CD14-positive monocyte (primary cell): Measurements from ENCODE around the gene SLC26A2. TPM values are rescaled to one million over a fixed set of nuclear protein-coding genes. Genes with fewer than 3 reads are reported as not detected.
A peak's percentile ranks its signal among the peaks of the same experiment; 100 is the strongest.

Experiments used
- DNase-seq, 3 donors: peaks; one replicate each; pipeline ENCODE4 v3.0.0-alpha.2; 2011 to 2022
- H2AFZ ChIP-seq: 2 replicates; pipeline ENCODE4 v1.6.0; 2012; ENCODE audit warnings: mild to moderate bottlenecking, low read depth, low read length, inconsistent platforms; ENCODE audit not compliant: insufficient read depth, poor library complexity, severe bottlenecking
- H3K27ac ChIP-seq, 2 donors: 1 replicate in 1 of 2; 2 replicates in 1 of 2; pipeline ENCODE4 v1.5.1; 2012 to 2013; ENCODE audit warnings: low read length in 2 of 2, control low read depth in 1 of 2, inconsistent platforms in 1 of 2, low read depth in 1 of 2, mild to moderate bottlenecking in 1 of 2
- H3K27me3 ChIP-seq, 2 donors: one replicate each; pipeline versions ENCODE4 v1.6.0 to v1.6.1; 2011 to 2013; ENCODE audit warnings: low read length in 2 of 2; ENCODE audit not compliant: control insufficient read depth in 2 of 2, insufficient read depth in 2 of 2
- H3K36me3 ChIP-seq, 2 donors: replicated peaks in 1 of 2; 1 replicate in 1 of 2; 2 replicates in 1 of 2; pipeline versions ENCODE4 v1.5.1 to v1.6.1; 2012 to 2013; ENCODE audit warnings: low read length in 2 of 2, control low read depth in 1 of 2, inconsistent platforms in 1 of 2, mild to moderate bottlenecking in 1 of 2; ENCODE audit not compliant: insufficient read depth in 2 of 2, control insufficient read depth in 1 of 2
- H3K4me1 ChIP-seq, 2 donors: 1 replicate in 1 of 2; 2 replicates in 1 of 2; pipeline versions ENCODE4 v1.5.1 to v1.6.1; 2012 to 2013; ENCODE audit warnings: low read length in 2 of 2, control low read depth in 1 of 2, inconsistent platforms in 1 of 2, mild to moderate bottlenecking in 1 of 2, moderate library complexity in 1 of 2; ENCODE audit not compliant: insufficient read depth in 2 of 2, control insufficient read depth in 1 of 2
- H3K4me2 ChIP-seq: replicated peaks from 2 replicates; pipeline ENCODE3; 2012; ENCODE audit warnings: low read length, moderate library complexity, mild to moderate bottlenecking; ENCODE audit not compliant: poor library complexity, severe bottlenecking; ENCODE audit errors: extremely low read depth
- H3K4me3 ChIP-seq, 3 experiments: fragments of 200-600 bp in 1 of 3; sonication (generic) in 1 of 3; replicated peaks in 1 of 3; 1 replicate in 2 of 3; 2 replicates in 1 of 3; pipeline ENCODE4 v1.5.1; 2011 to 2013; ENCODE audit warnings: low read length in 3 of 3, mild to moderate bottlenecking in 3 of 3, control low read depth in 2 of 3, low read depth in 2 of 3, inconsistent platforms in 1 of 3, moderate library complexity in 1 of 3
- H3K79me2 ChIP-seq: 2 replicates; pipeline ENCODE4 v1.6.0; 2012; ENCODE audit warnings: mild to moderate bottlenecking, control low read depth, inconsistent platforms, low read length, moderate library complexity; ENCODE audit not compliant: insufficient read depth
- H3K9ac ChIP-seq: 2 replicates; pipeline ENCODE4 v1.6.0; 2017; ENCODE audit warnings: low read length, mild to moderate bottlenecking; ENCODE audit not compliant: insufficient read depth, poor library complexity, severe bottlenecking
- H3K9me3 ChIP-seq, 2 donors: replicated peaks in 1 of 2; 1 replicate in 1 of 2; 2 replicates in 1 of 2; pipeline versions ENCODE4 v1.5.1 to v1.6.1; 2012 to 2013; ENCODE audit warnings: low read length in 2 of 2, control low read depth in 1 of 2; ENCODE audit not compliant: control insufficient read depth in 1 of 2, insufficient read depth in 1 of 2
- H4K20me1 ChIP-seq: 2 replicates; pipeline ENCODE4 v1.6.0; 2012; ENCODE audit warnings: mild to moderate bottlenecking, low read length, control low read depth, moderate library complexity; ENCODE audit not compliant: insufficient read depth
- H3K27ac Mint-ChIP-seq, 7 donors: one replicate each; pipeline ENCODE4 v1.8.0; 2020; ENCODE audit warnings: mild to moderate bottlenecking in 7 of 7, mixed read lengths in 7 of 7, moderate library complexity in 6 of 7, inconsistent platforms in 2 of 7
- H3K27me3 Mint-ChIP-seq, 3 donors: one replicate each; pipeline ENCODE4 v1.8.0; 2021 to 2022; ENCODE audit warnings: low read depth in 3 of 3, mild to moderate bottlenecking in 3 of 3, mixed read lengths in 3 of 3, moderate library complexity in 3 of 3, inconsistent platforms in 1 of 3
- H3K36me3 Mint-ChIP-seq, 2 donors: one replicate each; pipeline ENCODE4 v1.8.0; 2020; ENCODE audit warnings: mixed read lengths in 2 of 2, inconsistent platforms in 1 of 2, mild to moderate bottlenecking in 1 of 2
- H3K4me1 Mint-ChIP-seq: one replicate; pipeline ENCODE4 v1.8.0; 2020; ENCODE audit warnings: mild to moderate bottlenecking, mixed read lengths
- H3K4me3 Mint-ChIP-seq, 2 donors: one replicate each; pipeline ENCODE4 v1.8.0; 2020; ENCODE audit warnings: mild to moderate bottlenecking in 2 of 2, mixed read lengths in 2 of 2, moderate library complexity in 1 of 2
- H3K9me3 Mint-ChIP-seq, 7 donors: one replicate each; pipeline ENCODE4 v1.8.0; 2020 to 2022; ENCODE audit warnings: mixed read lengths in 7 of 7, mild to moderate bottlenecking in 6 of 7, moderate library complexity in 6 of 7, inconsistent platforms in 2 of 7
- CTCF ChIP-seq: fragments of 200-600 bp; IDR thresholded peaks from one replicate; pipeline ENCODE4 v1.8.0; 2022; ENCODE audit warnings: antibody characterized with exemption, mild to moderate bottlenecking
- WGBS: methylation state at CpG from one replicate; pipeline ENCODE4 v1.1.5; 2013; ENCODE audit warnings: missing lambda C conversion rate; ENCODE audit not compliant: insufficient coverage; 5-methylcytosine and 5-hydroxymethylcytosine counted together
- intact Hi-C, 2 donors: fragments of 100-400 bp; cut with micrococcal nuclease; formaldehyde crosslinking; loops; one replicate each; pipeline versions ENCODE4 v1.15.0 to v1.15.1; 2023
- polyA plus RNA-seq, 3 donors: library from polyadenylated mRNA; depleted of rRNA in 1 of 3; unstranded in 2 of 3; stranded (reverse) in 1 of 3; fragments of 300-500 nt in 2 of 3; fragments of >200 nt in 1 of 3; fragmentation: Illumina TruSeq in 2 of 3; gene quantifications; 1 replicate in 2 of 3; 2 replicates in 1 of 3; pipeline ENCODE4 v1.2.3, GENCODE V29; 2012 to 2021

Gene SLC26A2
- polyA plus RNA-seq, 3 donors, result 1.9 to 3.6 (median 3.1) TPM

GRCh38 chr5:150023136-150023535 is 62.6 kb downstream of the SLC26A2 start:
- no peak overlapping the region for H3K4me3 ChIP-seq
- no CpG with 5 or more reads among the region's 1 CpG for WGBS
- H3K27ac Mint-ChIP-seq, result no peak overlapping the region
- no peak for DNase-seq
- no peak overlapping the region for H3K9ac ChIP-seq
- H3K27me3 ChIP-seq, result no peaks in the 10 kb centered on the region
- H3K4me1 Mint-ChIP-seq, result peaks cover 6% of the 10 kb centered on the region
- intact Hi-C loops, result no loop called here
- peaks cover 97 to 100% of the 10 kb centered on the region in 2 donors for H3K36me3 ChIP-seq
- no peaks in the 10 kb centered on the region for H4K20me1 ChIP-seq
- no peaks in the 10 kb centered on the region for H3K79me2 ChIP-seq
- no peak for TF ChIP-seq CTCF
- H3K9me3 Mint-ChIP-seq, result no peaks in the 10 kb centered on the region
- no peaks in the 10 kb centered on the region for H3K9me3 ChIP-seq
- H3K36me3 Mint-ChIP-seq, result peaks cover 91 to 94% of the 10 kb centered on the region in 2 donors
- H3K4me2 ChIP-seq, result no peak overlapping the region
- H3K27me3 Mint-ChIP-seq, result no peaks in the 10 kb centered on the region
- no peak overlapping the region for H3K27ac ChIP-seq
- H2AFZ ChIP-seq, result no peak overlapping the region
- H3K4me3 Mint-ChIP-seq, result no peak overlapping the region
- no peaks in the 10 kb centered on the region for H3K4me1 ChIP-seq

GRCh38 chr5:150024346-150024984 is 63.9 kb downstream of the SLC26A2 start:
- no peak overlapping the region for H3K4me3 Mint-ChIP-seq
- H3K79me2 ChIP-seq, result no peaks in the 10 kb centered on the region
- H4K20me1 ChIP-seq, result no peaks in the 10 kb centered on the region
- no peak overlapping the region for H3K9ac ChIP-seq
- H3K27me3 Mint-ChIP-seq, result no peaks in the 10 kb centered on the region
- H3K4me1 Mint-ChIP-seq, result peaks cover 6% of the 10 kb centered on the region
- H3K27ac ChIP-seq, result no peak overlapping the region
- no peak overlapping the region for H2AFZ ChIP-seq
- no peak overlapping the region for H3K4me2 ChIP-seq
- peaks cover 88 to 92% of the 10 kb centered on the region in 2 donors for H3K36me3 Mint-ChIP-seq
- H3K9me3 ChIP-seq, result no peaks in the 10 kb centered on the region
- intact Hi-C loops, result no loop called here
- WGBS, result 95% methylated on average over 5 of the region's 9 CpGs
- H3K4me1 ChIP-seq, result no peaks in the 10 kb centered on the region
- TF ChIP-seq CTCF, result no peak
- no peaks in the 10 kb centered on the region for H3K27me3 ChIP-seq
- H3K4me3 ChIP-seq, result no peak overlapping the region
- H3K36me3 ChIP-seq, result peaks cover 92 to 97% of the 10 kb centered on the region in 2 donors
- DNase-seq, result no peak
- H3K9me3 Mint-ChIP-seq, result no peaks in the 10 kb centered on the region
- H3K27ac Mint-ChIP-seq, result peak overlapping the region in 1 of 7 donors; percentile 51
